Peyer's patch (tissue), 4 donors: ENCODE results near the gene KLC4.

Source experiments
- POLR2A ChIP-seq, 2 donors: fragments of 450-650 bp; IDR thresholded peaks; one replicate each; pipeline ENCODE4 v1.5.1; 2017; ENCODE audit warnings: antibody characterized with exemption in 2 of 2, mild to moderate bottlenecking in 2 of 2, moderate library complexity in 2 of 2
- TF ChIP-seq, protein P1 (sequence below), 6 experiments: fragments of 450-650 bp in 4 of 6; fragments of 200-600 bp in 2 of 6; sonication (generic) in 1 of 6; IDR thresholded peaks; one replicate each; pipeline ENCODE4 v1.5.1; 2017 to 2019; ENCODE audit warnings: antibody characterized with exemption in 6 of 6, mild to moderate bottlenecking in 3 of 6, moderate library complexity in 1 of 6

DNA sequence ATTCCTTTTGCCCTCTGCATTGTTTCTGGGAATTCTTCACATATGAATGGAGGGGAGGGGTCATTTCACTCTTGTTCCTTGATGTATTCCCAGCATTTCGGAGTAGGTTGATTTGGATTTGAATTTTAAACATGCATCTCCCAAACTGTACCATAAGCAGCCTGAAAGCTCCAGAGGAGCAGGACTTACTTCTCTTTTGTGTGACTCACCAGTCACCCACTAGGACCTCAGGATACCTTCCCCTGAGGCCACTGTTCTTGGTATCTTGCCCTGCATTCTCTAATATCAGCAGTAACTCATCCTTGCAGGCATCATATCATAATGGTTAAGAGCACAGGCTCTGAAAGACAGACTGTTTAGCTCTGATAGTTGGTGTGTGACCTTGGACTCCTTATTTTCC lies 900 bp upstream of the KLC4 start:
- TF ChIP-seq, protein P1, sequence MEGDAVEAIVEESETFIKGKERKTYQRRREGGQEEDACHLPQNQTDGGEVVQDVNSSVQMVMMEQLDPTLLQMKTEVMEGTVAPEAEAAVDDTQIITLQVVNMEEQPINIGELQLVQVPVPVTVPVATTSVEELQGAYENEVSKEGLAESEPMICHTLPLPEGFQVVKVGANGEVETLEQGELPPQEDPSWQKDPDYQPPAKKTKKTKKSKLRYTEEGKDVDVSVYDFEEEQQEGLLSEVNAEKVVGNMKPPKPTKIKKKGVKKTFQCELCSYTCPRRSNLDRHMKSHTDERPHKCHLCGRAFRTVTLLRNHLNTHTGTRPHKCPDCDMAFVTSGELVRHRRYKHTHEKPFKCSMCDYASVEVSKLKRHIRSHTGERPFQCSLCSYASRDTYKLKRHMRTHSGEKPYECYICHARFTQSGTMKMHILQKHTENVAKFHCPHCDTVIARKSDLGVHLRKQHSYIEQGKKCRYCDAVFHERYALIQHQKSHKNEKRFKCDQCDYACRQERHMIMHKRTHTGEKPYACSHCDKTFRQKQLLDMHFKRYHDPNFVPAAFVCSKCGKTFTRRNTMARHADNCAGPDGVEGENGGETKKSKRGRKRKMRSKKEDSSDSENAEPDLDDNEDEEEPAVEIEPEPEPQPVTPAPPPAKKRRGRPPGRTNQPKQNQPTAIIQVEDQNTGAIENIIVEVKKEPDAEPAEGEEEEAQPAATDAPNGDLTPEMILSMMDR (IDR thresholded peaks at IDR 0.05): no peak
- no peak for TF ChIP-seq POLR2A (IDR thresholded peaks at IDR 0.05)
